Small intestine (tissue), 7 donors: ENCODE measurements around the gene PLEKHA6. TPM values are rescaled to one million over a fixed set of nuclear protein-coding genes. Genes with fewer than 3 reads are reported as not detected.
A peak's percentile ranks its signal among the peaks of the same experiment; 100 is the strongest.

Source experiments
- DNase-seq, 2 donors: peaks; one replicate each; pipeline versions ENCODE4 v3.0.0 to v3.0.0-alpha.2; 2013
- FAIRE-seq: peaks from 2 replicates; lab custom pipeline; 2012; peaks lifted over from hg19 to GRCh38; lab: Jason Lieb, UNC
- H3K27ac ChIP-seq, 3 donors: one replicate each; pipeline ENCODE4 v1.5.1; 2013; ENCODE audit warnings: low read length in 2 of 3, mild to moderate bottlenecking in 2 of 3, control low read depth in 1 of 3, inconsistent platforms in 1 of 3, low read depth in 1 of 3, moderate library complexity in 1 of 3
- H3K27me3 ChIP-seq, 3 donors: one replicate each; pipeline ENCODE4 v1.6.1; 2013; ENCODE audit warnings: low read length in 3 of 3, inconsistent platforms in 1 of 3; ENCODE audit not compliant: control insufficient read depth in 3 of 3, insufficient read depth in 3 of 3
- H3K36me3 ChIP-seq, 3 donors: one replicate each; pipeline ENCODE4 v1.6.1; 2013; ENCODE audit warnings: low read length in 3 of 3, inconsistent platforms in 1 of 3, low read depth in 1 of 3, mild to moderate bottlenecking in 1 of 3, moderate library complexity in 1 of 3; ENCODE audit not compliant: control insufficient read depth in 3 of 3, insufficient read depth in 2 of 3
- H3K4me1 ChIP-seq, 3 donors: one replicate each; pipeline ENCODE4 v1.6.1; 2013; ENCODE audit warnings: low read length in 2 of 3, inconsistent platforms in 1 of 3, low read depth in 1 of 3, mild to moderate bottlenecking in 1 of 3, moderate library complexity in 1 of 3; ENCODE audit not compliant: control insufficient read depth in 3 of 3, insufficient read depth in 2 of 3
- H3K4me3 ChIP-seq, 3 donors: one replicate each; pipeline ENCODE4 v1.5.1; 2013; ENCODE audit warnings: low read length in 3 of 3, control low read depth in 1 of 3, inconsistent platforms in 1 of 3, low read depth in 1 of 3, mild to moderate bottlenecking in 1 of 3, moderate library complexity in 1 of 3
- H3K9me3 ChIP-seq, 2 donors: one replicate each; pipeline ENCODE4 v1.6.1; 2013; ENCODE audit warnings: low read depth in 1 of 2, low read length in 1 of 2; ENCODE audit not compliant: control insufficient read depth in 2 of 2, insufficient read depth in 1 of 2
- WGBS, 3 donors: extraction: QIAGEN DNeasy Blood & Tissue Kit; methylation state at CpG; one replicate each; pipeline ENCODE4 v1.1.7; 2013; 5-methylcytosine and 5-hydroxymethylcytosine counted together
- polyA plus RNA-seq, 4 donors: library from polyadenylated mRNA; stranded (reverse) in 3 of 4; unstranded in 1 of 4; fragments of 200-250 nt in 3 of 4; fragments of 120-200 nt in 1 of 4; gene quantifications; one replicate each; pipeline versions ENCODE4 v1.2.1 to v1.2.3, GENCODE V29; 2013
- donor health status: healthy with polysubstance abuse.
- donor health status: control.
- donor health status: control.
- donor health status: Bipolar disorder and iron deficiency.
- donor health status: healthy.

PLEKHA6 gene
- polyA plus RNA-seq, 4 donors, result 27.4 to 58.0 (median 38.3) TPM

DNA sequence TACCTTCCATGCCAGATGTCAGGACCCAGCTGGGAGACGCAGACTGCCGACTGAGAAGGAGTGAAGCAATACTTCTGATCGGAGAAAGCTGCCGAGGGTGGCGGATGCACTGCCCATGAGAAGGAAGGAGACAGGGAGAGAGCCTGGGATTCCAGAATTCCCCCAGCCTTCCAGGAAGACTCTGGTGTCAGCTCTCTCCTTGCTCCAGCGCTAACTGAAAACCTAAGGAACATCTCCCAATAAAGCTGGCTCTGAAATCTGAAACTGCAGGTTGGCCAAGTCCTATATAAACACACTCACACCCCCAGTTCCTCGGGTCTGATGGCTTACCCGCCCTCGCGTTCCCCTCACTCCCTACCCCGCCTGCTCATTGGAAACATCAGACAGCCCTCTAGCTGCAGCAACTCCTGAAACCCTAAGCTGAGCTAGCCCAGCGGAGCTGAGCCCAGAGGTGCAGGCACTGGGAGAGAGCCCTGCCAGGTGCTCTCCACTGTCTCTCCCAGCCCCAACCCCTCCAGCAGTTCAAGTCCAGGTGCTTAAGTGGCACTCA lies 52.3 kb downstream of the PLEKHA6 start:
- 56 to 79% (median 73%) methylated on average over 12 of the region's 12 CpGs for WGBS, 3 donors
- peak in 1 of 2 donors; percentile 54 for DNase-seq

DNA sequence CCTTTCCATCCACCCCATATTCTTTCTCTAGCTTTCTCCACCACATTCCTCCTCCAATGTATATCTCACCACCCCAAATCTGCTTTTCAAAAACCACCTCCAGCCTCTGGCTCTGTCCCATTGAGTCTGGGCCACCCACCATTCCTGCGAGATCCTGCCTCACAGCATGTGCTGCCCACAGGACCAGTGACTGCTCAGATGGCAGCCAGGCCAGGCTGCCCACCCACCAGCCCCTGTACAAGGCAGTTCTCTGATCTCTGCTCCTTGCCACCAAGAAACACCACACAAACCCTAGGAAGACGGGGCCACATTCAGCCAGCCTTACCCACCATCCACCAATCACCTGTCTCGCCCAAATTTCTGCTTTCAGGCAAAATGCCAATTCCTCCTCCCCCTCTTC lies 53.7 kb downstream of the PLEKHA6 start:
- 87 to 92% (median 91%) methylated on average over 3 of the region's 3 CpGs for WGBS, 3 donors
- DNase-seq, result no peak
- H3K27ac ChIP-seq, result no peak overlapping the region
- no peak overlapping the region for H3K4me3 ChIP-seq
- FAIRE-seq, result no peak
- peaks cover 0 to 2% (median 0%) of the 10 kb centered on the region in 3 donors for H3K27me3 ChIP-seq
- no peaks in the 10 kb centered on the region for H3K9me3 ChIP-seq
- peaks cover 0 to 16% (median 0%) of the 10 kb centered on the region in 3 donors for H3K36me3 ChIP-seq
- H3K4me1 ChIP-seq, result peaks cover 2 to 24% (median 3%) of the 10 kb centered on the region in 3 donors

More for the DNA sequence above, 52.3 kb downstream of the PLEKHA6 start:
- Histone ChIP-seq H3K4me3 (peak overlapping the region in 1 of 3 donors; percentile 14), H3K27me3 (peaks cover 0 to 2% (median 0%) of the 10 kb centered on the region in 3 donors), H3K4me1 (peaks cover 2 to 24% (median 3%) of the 10 kb centered on the region in 3 donors), H3K9me3 (no peaks in the 10 kb centered on the region), H3K36me3 (peaks cover 0 to 11% (median 0%) of the 10 kb centered on the region in 3 donors), H3K27ac (peak overlapping the region in 2 of 3 donors; percentile 5 to 48)
- FAIRE-seq, result no peak

DNA sequence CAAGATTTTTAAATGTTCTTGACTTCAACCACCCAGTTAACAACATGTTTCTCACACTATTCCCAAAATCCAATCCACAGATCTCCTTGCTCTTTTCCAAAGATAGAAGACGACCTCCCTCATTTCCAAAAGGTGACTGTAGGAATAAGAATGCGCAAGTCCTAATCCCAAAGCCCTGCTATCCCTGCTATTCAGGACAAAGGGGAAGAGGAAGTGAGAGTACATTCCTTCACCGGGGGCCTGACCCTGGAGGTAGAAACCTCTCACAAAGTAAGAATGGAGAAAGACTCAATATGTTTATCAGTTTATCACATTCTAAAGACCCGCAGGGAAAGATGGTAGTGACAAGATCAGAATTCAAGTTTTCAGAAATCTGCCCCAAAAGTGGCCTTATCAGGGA lies 55.7 kb downstream of the PLEKHA6 start:
- DNase-seq (no peak), FAIRE-seq (no peak)
- H3K4me3 ChIP-seq, result no peak overlapping the region
- peaks cover 0 to 1% (median 0%) of the 10 kb centered on the region in 3 donors for H3K27me3 ChIP-seq
- no peaks in the 10 kb centered on the region for H3K9me3 ChIP-seq
- no peak overlapping the region for H3K27ac ChIP-seq
- H3K36me3 ChIP-seq, result peaks cover 0 to 22% (median 0%) of the 10 kb centered on the region in 3 donors
- 73 to 82% (median 80%) methylated on average over 4 of the region's 4 CpGs for WGBS, 3 donors
- peaks cover 0 to 29% (median 5%) of the 10 kb centered on the region in 3 donors for H3K4me1 ChIP-seq

DNA sequence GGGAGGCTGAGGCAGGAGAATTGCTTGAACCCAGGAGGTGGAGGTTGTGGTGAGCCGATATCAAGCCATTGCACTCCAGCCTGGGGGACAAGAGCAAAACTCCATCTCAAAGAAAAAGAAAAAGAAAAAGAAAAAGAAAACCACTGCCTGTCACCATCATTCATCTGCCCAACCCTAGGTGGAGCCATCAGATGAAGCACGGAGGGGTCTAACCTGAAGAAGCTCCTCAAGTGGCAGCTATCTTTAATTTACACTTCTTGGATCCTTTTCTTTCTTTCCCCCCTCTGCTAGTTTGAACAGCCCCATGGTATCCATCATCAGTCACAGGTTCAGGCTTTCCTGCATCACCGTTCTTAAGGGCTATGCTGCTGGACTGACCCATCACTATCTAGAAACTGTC lies 57.0 kb downstream of the PLEKHA6 start:
- WGBS, 3 donors, result 93 to 96% (median 94%) methylated on average over 3 of the region's 3 CpGs
- DNase-seq (no peak), FAIRE-seq (no peak)
- H3K27me3 ChIP-seq, result no peaks in the 10 kb centered on the region
- H3K36me3 ChIP-seq, result peaks cover 0 to 22% (median 0%) of the 10 kb centered on the region in 3 donors
- no peak overlapping the region for H3K27ac ChIP-seq
- H3K9me3 ChIP-seq, result no peaks in the 10 kb centered on the region
- peaks cover 0 to 27% (median 2%) of the 10 kb centered on the region in 3 donors for H3K4me1 ChIP-seq
- H3K4me3 ChIP-seq, result no peak overlapping the region

GRCh38 chr1:204301171-204301957 lies 58.4 kb downstream of the PLEKHA6 start:
- no peak for FAIRE-seq
- DNase-seq, result no peak
- Histone ChIP-seq H3K36me3 (peaks cover 0 to 26% (median 0%) of the 10 kb centered on the region in 3 donors), H3K4me3 (no peak overlapping the region), H3K27me3 (no peaks in the 10 kb centered on the region), H3K9me3 (no peaks in the 10 kb centered on the region), H3K4me1 (peaks cover 2 to 34% (median 4%) of the 10 kb centered on the region in 3 donors), H3K27ac (peak overlapping the region in 1 of 3 donors; percentile 7)
- 83 to 87% (median 84%) methylated on average over 7 of the region's 7 CpGs for WGBS, 3 donors

DNA sequence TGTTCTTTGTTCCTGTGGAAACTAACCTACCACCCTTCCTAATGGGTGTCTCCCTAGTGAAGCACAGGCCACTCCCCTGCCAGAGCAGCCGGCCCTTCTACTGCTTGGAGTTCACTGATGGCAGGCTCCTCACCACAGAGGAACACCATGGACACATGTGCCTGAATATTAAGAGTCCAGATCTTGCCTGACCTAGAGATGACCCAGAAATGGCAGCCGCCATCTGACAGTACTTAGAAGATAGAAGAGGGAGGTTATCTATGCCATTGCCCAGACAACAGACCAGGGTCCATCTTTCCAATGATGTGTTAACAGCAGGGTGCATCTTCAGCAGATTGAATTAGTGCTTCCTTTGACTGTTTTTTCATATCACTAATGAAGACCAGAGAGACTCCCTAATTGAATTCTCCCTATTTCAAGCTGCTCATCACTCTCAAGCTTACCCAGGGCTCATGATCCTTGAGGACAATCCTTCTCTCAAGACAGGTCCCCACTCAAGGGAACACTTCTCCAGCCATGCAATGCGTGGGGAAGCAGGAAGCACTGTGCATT lies 59.8 kb downstream of the PLEKHA6 start:
- no peaks in the 10 kb centered on the region for H3K9me3 ChIP-seq
- WGBS, 3 donors, result 73 to 89% (median 79%) methylated on average over 3 of the region's 3 CpGs
- peak overlapping the region in 1 of 3 donors; percentile 73 for H3K27ac ChIP-seq
- FAIRE-seq (no peak), DNase-seq (no peak)
- no peaks in the 10 kb centered on the region for H3K27me3 ChIP-seq
- no peak overlapping the region for H3K4me3 ChIP-seq
- H3K4me1 ChIP-seq, result peaks cover 2 to 48% (median 8%) of the 10 kb centered on the region in 3 donors
- peaks cover 0 to 30% (median 0%) of the 10 kb centered on the region in 3 donors for H3K36me3 ChIP-seq

DNA sequence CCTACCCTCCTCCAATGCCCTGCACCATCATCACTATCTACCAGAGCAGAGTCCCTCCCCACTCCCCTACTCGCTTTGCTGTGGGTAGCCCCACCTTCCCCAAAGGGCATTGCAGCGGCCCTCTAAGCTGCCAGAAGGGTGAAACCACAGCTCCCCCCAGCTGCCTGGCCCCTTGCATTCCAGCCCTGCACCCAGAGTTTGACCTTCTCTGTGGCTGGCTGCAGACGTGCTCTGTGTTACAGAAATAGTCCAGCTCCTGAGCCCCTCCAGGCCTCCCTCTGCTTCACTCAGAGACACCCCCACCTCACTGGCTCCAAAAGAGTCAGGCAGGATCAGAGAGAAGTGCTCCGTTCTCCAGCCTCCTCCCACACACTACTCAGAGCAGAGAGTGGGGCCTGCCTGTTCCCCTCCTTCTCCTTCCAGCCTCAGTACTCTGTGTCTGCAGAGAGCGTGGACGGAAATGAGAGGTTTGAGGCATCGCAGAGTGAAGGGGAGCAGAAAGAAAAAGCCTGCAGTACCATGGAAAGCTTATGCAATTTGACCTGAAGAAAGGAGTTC lies 63.2 kb downstream of the PLEKHA6 start:
- peaks cover 0 to 31% (median 0%) of the 10 kb centered on the region in 3 donors for H3K36me3 ChIP-seq
- no peak overlapping the region for H3K4me3 ChIP-seq
- DNase-seq, result no peak
- peaks cover 2 to 48% (median 8%) of the 10 kb centered on the region in 3 donors for H3K4me1 ChIP-seq
- peak overlapping the region in 2 of 3 donors; percentile 14 to 45 for H3K27ac ChIP-seq
- no peaks in the 10 kb centered on the region for H3K27me3 ChIP-seq
- no peaks in the 10 kb centered on the region for H3K9me3 ChIP-seq
- 42 to 57% (median 46%) methylated on average over 7 of the region's 7 CpGs for WGBS, 3 donors
- FAIRE-seq, result no peak

- Histone ChIP-seq H3K4me3 (no peak overlapping the region), H3K27me3 (no peaks in the 10 kb centered on the region), H3K27ac (peak overlapping the region in 2 of 3 donors; percentile 8 to 14), H3K9me3 (no peaks in the 10 kb centered on the region), H3K4me1 (peaks cover 2 to 45% (median 8%) of the 10 kb centered on the region in 3 donors), H3K36me3 (peaks cover 0 to 26% (median 0%) of the 10 kb centered on the region in 3 donors)
- no peak for FAIRE-seq
- DNase-seq, result peak; percentile 51 to 62
- WGBS, 3 donors, result 25 to 44% (median 33%) methylated on average over 10 of the region's 10 CpGs
Measured at GRCh38 chr1:204295671-204296070, 64.1 kb downstream of the PLEKHA6 start.
